Amniotic stem cell (primary cell): Measurements from ENCODE around the gene CDK2AP2.

Experiments used
- DNase-seq: peaks from one replicate; lab custom pipeline; 2025; lab: John Stamatoyannopoulos, UW

CDK2AP2 gene

DNA sequence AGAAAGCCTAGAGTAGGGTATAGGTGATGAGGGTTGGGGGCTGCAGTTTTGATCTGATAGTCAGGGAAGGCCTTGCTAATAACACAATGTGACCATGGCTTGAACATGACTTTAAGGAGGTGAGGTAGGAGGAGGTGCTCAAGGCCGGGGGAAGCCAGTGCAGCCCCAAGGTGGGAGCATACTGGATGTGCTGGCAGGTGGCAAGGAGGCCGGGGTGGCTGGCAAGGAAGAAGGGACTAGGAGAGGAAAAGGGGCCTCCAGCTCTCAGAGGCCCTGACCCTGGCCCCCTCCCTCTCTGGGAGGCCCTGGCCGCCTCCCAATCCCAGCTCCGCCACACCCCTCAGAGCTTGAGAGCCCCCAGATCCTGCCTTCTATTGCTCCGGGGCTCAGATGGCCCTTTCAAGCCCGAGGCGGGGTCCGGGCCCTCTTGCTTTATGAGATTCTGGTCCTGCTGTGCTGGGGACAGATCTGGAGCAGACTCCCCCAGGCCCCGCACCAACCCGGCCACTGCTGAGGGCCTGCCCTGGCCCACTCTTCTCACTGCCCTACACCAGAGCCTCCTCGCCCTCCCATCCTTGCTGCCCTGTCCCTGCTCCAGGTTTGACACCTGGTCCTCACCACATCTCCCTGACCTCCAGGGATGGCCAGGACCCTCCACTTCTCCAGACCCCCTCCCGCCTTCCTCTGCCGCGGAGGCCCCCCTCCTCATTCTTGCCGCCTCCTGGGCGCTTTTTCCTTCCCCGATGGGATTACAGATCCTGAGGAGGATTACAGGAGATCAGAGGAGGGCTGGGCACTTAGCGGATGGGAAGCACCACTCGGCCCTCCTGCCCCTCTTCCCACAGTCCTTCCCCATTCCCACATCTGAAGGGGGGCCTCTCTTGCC, 4.6 kb downstream of the CDK2AP2 start:
- DNase-seq, result no peak

DNA sequence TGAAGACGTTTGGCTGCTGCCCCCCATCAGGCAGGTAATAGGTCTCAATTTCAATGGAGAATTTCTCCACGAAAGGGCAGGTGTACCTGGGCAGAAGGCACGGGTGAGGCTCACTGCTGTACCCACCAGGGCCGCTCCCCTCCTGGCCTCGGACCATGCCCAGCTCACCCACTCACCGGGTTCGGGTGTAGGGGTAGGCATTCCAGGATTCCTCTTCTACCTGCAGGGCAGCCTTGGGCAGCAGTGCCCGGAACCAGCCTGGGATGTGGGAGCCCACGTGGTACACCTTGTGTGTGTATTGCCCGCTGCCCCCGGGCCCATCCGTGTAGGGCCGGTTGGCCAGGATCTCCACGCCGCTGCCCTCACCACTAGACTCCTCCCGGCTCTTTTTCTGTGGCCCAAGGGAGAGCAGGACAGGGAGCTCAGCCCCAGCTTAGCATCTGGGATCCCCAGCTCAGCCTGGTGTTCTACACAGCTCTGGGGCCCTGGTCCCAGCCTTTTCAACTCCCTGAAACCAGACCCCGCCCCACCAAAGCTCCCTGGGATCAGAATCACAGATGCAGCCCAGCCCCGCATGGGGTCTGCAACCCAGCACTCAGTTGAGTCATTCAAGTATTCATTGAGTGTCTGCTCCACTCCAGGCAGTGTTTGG, 5.5 kb downstream of the CDK2AP2 start:
- DNase-seq, result no peak

DNA sequence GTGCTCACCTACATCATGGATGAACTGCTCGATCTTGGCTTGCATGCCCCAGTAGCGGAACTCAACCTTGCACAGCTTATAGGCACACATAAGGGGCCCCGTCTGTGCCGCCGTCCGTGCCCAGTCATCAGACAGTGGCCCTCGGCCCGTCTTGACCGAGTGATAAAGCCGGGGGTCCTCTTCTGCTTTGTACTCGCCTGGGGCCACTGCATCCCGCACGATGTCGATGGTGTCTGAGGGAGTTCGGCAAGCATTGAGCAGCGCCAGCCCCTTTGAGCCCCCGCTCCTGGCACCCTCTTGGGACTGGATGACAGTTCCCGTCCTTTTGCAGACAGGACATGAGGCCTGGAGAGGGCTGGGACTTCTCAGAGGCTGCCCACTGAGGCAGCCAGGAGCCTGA, 6.1 kb downstream of the CDK2AP2 start:
- DNase-seq, result no peak

GRCh38 chr11:67500831-67501715, 6.9 kb downstream of the CDK2AP2 start:
- no peak for DNase-seq

GRCh38 chr11:67500484-67500821, 7.5 kb downstream of the CDK2AP2 start:
- no peak for DNase-seq

- no peak for DNase-seq
Observed at GRCh38 chr11:67499808-67500483, 8.0 kb downstream of the CDK2AP2 start.

DNA sequence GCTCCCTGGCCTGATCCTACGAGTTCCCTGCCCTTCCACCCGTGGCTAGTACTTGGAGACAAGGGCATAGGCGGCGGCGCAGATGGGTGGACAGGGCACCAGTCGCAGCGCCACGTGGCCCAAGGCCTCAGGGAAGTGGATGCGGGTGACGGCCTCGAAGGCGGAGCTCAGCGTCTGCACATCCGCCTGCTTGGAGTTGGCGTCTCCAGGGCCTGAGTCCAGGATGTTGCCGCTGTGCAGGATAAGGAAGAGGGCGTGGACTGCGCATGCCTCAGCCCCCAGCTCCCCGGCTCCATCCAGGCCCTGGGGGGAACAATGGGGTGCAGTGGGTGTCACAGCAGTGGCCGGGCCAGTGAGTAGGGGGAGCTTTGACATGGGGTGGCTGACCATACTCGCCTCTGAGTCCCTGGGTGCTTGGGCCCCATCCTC, 9.4 kb downstream of the CDK2AP2 start:
- DNase-seq, result no peak

- no peak for DNase-seq
Observed at GRCh38 chr11:67497656-67498291, 10.2 kb downstream of the CDK2AP2 start.

DNA sequence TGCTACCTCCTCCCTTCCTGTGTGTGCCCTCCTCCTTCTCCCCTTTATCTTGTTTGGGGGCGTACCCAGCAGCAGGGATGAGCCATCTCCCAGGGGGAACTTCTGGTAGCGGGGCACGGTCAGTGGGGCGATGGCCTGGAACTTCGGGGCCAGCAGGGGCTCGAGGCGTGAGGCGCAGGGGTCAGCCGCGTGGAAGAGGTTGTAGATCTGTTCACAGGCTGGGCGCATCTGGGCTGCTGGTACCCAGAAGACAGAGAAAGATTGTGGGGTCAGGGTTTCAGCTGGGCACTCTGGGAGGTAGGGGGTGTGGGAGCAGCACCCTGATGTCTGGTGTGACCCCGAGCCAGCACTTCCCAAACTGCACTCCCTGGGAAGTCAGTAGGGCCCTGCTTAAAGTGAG, 11.8 kb downstream of the CDK2AP2 start:
- no peak for DNase-seq

DNA sequence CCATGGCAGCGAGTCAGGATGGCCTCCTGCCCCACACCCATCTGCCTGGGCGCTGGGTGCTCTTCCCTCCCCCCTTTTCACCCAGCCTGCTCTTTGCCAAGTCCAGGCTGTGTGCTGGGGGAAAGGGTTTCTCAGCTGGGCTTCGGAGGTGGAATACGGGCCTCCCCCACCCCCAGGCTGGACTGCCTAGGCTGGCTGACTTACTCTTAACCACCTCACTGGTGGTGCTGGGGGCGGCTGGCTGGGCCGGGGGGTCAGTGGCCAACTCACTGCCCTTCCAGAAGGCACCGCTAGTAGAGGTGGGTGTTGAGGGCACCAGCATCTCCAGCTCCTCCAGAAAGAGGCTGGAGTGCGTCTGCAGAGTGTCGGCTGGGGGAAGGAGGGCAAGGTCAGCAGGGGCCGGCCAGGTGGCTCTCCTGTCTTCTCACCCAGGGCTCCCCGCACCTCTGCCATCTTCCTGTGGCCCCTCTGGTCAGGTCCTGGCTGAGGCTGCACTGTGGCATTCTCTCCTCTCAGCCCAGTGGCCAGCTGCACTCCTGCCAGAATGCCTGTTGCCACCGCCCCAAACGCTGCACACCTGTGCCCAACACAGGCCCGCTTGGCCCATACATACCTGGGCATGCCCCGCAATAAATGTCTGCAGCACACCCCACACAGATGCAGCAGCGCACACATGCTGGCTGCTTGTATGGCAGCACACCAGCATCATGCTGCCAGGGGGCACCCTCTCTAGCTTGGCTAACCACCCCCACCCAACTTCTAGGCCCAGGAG, 12.5 kb downstream of the CDK2AP2 start:
- DNase-seq, result no peak

GRCh38 chr11:67494371-67495233, 13.4 kb downstream of the CDK2AP2 start:
- no peak for DNase-seq

- DNase-seq, result no peak
Observed at GRCh38 chr11:67493548-67494370, 14.2 kb downstream of the CDK2AP2 start.

GRCh38 chr11:67492801-67493547, 15.0 kb downstream of the CDK2AP2 start:
- no peak for DNase-seq

GRCh38 chr11:67492069-67492727, 15.8 kb downstream of the CDK2AP2 start:
- no peak for DNase-seq

DNA sequence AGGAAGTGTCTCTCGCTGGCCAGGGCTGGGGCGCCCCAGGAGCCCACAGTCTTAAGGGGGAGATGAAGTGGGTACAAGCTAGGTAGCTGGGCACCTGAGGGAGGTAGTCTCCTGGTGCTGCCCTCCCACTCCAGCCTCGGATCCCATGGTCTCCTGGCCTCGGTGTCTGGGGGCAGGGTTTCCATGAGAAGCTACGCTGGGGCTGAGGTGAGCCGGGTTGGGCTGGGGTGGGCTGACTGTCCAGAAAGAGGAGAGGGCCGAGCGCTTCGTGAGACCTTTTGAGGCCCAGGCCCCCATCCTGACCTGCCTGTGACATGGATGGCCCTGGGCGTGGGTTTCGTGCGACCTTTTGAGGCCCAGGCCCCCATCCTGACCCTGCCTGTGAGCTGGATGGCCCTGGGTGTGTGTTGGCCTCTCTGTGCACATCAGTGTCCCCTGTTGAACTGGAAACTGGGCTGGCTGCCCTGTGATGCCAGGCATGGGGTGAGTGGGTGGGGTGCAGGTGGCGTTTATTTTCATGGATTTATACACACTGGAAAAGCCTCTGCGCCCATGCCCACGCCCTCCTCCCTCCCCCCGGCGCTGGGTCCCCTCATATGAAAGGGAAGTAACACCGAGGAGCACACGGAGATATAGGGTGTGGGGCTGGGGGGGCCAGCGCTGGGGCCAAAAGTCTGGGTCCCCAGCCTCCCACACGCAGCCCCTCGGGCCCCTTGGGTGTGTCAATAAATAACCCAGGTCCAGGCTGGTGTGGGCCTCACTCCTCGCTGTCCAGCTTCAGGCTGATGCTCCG, 16.5 kb downstream of the CDK2AP2 start:
- DNase-seq, result no peak

GRCh38 chr11:67490727-67491065, 17.3 kb downstream of the CDK2AP2 start:
- DNase-seq, result no peak
